HUDEP-2 (cell line): ENCODE data around the gene NALF2.

Experiments
- DNase-seq, 76 experiments: peaks; one replicate each; lab custom pipeline; 2025; ENCODE audit not compliant: unreplicated experiment in 76 of 76; lab: John Stamatoyannopoulos, UW

Gene NALF2

DNA sequence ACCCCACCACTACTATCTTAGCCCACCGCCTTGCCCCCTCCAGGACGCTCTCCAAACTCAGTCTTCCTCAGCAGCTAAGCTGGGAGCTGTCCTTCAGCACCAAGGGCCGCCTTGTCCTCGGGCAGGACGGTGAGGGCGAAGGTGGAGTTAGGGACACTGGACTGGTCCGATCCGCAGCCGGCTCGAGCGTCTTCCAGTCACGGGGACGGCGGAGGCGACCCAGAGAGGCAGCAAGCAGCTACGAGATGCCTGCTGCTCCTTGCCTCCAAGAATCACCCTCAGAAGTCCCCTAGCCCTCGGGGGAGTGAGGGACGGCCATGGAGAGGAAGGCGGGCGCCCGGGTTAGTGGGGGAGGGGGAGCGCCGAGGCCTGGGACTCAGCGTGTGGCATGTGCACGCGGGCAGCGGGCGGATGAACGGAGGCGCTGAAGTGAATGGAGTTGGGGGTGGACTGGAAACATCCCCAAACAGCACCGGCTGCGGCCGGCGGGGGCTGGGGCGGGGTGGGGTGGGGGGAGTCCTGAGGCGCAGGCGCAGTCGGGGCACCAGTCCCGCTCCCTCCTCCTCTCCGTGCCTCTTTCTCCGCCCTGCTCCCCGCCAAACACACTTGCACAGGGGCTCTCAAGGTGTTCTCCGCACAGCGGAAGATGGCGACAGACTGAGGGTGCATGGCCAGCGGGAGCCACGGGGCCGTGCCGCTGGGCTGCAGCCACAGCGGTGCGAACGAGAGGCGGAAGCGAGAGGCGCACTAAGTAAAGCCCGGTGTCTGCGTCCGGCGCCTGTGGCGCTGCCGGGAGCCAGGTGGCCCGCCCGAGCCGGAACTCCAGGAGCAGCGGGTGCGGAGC is at the start of gene NALF2:
NALF2 (plus strand) TSS at position 545 of the 844 bp plus-strand sequence. CDS start 957 bp downstream, outside the sequence.
- DNase-seq = peak in 18 of 76 experiments; percentile 0 to 14 (median 2)

DNA sequence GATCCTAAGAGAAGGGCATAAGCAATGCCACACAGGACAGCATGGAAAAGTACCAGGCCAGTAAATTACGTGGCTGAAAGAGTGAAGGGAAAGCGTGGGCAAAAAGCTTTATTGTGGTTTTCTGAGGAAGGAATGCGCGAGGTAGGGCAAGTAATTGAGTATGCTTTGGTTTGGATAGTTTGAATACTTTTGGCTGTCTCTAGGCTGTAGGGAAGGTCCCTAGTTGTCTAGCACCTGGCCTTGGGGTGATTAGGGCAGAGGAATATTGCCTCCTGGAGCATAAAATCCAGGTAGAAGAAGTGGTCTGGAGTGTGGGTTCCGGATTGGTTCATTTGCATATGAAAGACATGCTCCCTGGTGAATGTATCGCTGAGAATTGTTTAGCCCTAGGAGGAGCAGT is 46.4 kb upstream of the NALF2 start:
- DNase-seq = no peak

DNA sequence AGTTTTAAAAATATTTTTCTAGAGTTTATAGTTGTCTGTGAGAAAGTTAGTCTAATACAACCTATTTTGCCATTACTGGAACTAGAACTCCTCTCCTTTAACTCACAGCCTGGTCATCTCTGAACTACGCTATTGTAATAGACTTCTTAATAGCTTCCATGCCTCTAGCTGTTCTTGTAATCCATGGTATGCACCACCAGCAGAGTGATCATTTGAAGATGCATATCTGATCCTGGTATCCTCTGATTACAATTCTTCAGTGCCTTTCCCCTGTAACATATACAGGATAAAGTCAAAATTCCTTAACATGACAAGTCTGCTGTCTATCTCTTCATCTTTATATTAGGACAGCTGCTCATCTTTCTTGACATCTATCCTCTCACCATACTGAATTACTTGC is 37.6 kb upstream of the NALF2 start:
- DNase-seq = no peak

DNA sequence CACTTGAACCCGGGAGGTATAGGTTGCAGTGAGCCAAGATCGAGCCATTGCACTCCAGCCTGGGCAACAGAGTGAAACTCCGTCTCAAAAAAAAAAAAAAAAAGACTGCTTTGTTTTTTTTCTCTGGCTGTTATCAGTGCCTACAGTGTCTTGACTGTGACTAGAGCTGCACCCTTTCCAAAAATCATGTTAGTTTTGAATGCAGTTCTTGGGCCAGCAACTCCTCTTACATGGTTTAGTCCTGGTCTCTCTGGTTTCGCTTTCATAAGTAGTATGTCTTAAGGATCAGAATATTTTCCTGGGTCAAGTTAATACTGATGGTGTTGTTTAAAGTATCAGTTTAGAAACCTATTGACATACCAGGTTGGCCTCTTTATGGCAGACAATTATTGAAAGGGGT is 34.2 kb upstream of the NALF2 start:
- no peak for DNase-seq

DNA sequence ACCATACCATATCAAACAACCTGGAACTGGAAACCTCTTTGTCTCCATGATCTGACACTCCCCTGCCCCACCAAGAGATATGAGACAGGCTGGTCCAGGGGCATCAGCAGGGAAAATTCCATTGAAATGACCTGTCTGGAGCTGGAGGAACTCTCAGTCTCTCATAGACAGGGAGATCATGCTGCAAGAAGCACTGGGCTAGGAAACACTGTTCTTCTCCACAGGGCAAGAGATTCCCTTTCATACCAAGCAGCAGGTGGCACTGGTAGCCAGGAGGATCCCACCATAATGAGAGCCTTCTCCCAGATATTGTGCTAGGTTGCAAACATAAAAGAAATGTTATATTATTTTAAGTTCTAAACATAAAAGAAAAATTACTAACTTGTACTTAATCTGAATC is 14.5 kb upstream of the NALF2 start:
- no peak for DNase-seq

DNA sequence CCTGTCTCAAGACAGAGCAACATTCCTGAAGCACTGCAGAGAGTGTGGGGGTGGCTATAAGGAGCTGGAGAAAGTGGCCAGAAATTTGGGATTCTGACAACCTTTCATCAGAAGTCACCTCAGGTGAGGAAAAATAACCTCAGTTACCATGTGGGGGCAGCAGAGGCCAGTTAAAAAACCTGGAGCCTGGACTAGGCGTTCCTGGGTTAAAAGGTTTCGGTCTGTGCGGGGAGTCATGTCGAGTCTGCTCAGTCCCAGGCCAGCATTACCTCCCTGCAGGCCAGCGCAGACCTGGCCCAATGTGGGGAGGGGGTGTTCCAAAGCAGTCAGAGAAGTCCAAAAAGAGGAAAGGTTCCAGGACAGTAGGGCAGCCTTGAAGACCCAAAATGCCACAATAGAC is 10.9 kb upstream of the NALF2 start:
- DNase-seq = peak in 21 of 76 experiments; percentile 0 to 23 (median 2)

DNA sequence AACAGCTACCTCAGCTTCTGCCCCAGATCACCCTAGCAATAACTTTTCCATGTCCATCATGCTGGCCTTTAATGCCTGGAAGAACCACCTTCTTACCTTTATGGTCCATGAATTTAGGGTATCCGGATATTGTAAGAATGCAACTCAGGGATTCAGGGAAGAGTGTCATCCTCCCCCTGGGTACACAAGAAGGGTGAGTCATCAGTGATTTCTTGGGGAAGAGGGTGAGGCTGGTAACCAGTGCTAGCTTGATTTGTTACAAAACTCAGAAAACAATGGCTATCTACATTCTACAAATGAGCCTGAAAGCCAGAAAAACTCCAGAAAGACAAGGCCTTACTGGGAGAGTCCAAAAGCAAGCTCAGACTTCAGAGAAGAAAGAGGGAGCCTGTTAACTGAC is 10.4 kb upstream of the NALF2 start:
- DNase-seq = no peak

DNA sequence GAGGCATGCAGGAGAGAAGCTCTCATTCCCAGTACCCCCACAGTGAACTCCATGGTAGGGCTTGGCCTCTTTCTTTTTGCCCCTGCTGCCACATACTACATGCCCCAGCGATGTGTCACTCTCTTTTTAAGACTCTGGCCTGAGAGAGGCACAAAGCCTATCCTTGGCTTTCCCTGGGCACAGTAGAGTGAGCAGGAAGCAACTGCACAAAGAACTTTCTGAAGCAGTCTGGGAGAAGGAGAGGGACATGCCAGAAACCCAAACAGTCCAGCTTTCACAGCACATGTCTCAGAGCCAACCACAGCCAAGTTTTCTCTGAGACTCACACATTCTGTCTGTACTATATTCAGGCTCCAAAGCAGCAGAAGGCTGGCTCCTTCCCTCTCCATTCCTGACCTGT is 7.9 kb upstream of the NALF2 start:
- no peak for DNase-seq

DNA sequence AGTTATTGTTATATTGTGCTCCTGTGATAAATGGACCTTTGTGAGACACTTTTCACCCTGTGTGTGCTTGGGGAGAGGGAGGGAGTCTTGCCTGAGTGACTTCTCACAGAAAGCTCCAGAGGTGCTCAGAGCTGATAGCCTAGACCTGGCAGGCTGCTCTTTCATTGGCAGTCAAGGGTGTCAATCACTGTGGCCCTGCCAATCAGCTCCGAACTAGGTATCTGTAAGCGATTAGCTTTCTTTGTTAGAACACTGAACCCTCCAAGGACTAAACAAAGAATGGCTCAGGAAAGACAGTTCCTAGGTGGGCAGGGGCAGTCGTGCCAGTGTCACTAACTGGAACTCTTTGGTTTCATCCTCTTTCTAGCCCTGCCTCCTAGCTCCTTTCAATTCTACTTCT is 2.7 kb upstream of the NALF2 start:
- DNase-seq = no peak

DNA sequence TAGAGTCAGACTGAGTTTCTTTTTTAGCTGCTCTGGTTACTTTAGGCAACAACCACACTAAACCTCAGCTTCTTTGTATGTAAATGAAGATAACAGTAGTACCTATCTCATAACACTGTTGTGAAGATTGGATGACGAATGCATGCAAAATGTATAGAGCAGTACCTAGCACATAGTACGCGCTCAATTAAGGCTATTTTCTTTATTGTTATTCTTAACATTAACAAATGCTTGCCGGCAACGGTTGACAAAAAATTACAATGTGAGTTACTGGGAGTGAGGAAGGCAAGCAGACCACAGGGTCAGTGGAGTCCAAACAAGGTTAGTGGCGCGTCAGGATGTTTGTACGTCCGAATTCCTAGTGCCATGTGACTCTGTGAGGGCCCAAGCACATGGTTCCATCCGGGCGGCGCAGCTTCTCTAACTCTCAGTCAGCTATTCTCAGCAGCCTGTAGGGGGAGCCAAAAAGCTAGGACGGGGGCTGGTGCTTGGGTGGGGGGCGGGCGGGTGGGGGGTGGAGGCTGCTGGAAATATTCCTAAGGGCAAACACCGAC is 821 bp upstream of the NALF2 start:
- DNase-seq = no peak

DNA sequence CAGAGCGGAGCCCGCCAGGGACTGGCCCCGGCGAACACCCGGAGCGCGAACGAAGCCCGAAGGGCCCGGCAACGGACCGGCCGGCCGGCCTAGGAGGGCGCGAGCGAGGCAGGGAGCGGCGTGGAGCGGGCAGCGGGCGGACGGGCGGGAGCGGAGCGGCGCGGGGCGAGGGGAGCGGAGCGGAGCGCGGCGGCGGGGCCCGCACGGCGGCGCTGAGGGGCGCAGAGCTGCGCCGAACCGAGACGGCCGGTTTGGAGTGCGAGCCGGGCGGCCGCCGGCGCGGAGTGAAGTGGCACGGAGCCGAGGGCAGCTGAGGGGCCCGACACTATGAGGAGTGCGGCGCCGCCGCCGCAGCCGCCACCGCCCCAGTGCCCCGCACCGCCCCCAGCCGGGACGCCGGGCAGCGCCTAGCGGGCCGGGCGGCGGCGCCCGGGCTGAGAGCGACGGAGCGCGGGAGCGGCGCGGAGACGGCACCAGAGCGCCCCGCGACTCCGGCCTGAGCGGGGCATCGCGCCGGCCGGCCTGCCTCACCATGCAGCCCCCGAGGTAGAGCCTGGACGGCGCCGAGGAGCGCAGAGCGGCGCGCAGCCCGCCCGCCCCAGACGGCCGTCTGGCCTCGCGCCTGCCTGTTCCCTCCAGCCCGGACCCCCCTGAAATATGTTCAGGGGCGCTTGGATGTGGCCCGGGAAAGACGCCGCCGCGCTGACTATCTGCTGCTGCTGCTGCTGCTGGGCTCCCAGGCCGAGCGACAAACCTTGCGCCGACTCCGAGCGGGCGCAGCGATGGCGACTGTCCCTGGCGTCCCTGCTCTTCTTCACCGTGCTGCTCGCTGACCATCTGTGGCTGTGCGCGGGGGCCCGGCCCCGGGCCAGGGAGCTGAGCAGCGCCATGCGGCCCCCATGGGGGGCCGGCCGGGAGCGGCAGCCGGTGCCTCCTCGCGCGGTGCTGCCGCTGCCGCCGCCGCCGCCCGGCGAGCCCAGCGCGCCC is 793 bp downstream of the NALF2 start:
- no peak for DNase-seq

DNA sequence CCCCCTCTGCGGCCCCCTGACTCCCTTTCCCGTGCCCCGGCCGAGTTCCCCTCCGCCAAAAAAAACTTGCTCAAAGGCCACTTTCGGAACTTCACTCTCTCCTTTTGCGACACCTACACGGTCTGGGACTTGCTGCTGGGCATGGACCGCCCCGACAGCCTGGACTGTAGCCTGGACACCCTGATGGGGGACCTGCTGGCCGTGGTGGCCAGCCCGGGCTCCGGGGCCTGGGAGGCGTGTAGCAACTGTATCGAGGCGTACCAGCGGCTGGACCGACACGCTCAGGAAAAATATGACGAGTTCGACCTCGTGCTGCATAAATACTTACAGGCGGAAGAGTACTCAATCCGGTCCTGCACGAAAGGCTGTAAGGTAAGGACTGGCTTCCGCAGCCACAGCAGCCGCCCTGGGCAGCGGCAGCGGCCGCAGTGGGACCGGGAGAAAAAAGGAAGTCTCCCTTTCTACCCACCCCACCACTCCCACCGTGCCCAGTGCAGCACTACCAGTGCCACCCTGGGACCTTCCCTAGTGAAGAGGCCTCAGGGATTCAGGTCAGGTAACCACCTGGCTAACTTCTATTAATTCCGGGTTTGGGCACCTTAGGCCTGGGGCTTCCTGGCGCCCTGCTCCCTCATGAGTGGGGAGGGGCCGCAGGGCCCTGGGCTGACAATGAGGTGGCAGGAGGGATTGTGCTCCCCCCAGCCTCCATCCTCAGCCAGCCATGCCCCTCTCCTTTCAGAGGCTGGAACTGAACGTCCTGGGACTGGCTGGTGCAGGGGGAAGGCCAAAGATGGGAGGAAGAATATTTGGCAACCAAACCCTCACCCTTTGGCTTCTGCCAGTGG is 1.9 kb downstream of the NALF2 start:
- DNase-seq = no peak

DNA sequence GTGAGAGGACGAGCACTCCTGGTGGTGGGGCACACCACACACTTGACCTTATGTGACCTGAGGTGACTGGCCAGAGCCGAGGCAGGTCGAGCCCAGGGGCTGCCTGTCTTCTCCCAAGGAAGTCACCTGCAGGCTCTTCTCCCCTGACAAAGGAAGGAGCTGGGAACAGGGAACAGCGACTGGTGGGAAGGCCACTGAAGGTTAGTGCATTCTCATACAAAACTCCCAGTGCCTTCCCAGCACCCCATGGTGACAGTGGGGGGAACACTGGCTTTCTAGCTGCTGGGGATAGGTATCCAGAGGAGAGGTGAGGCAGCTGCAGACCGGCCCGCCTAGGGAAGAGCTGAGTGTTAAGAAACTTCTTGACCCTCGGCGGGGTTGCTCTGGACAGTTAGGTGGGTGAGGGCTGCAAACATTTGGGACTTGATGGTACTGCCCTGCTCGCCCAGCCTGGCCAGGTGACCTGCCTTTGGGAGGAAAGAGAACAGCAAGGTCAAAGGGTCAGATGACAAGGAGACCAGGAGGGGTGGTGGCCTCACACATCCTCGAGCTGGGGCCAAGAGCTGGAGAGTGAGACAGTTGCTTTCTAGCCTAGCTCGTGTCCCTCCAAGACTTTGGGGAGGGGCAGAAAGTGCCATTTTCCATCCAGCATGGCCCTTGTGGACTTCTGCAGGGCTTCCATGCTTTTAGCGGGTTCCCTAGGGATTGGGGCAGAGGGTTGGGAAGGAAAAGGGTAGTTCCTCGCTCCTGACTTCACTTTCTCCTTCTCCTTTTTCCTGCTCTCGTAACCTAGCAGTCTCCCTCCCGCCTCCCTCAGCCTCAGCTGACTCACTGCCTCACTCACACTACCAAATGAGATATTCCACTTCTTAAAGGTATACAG is 2.7 kb downstream of the NALF2 start:
- no peak for DNase-seq

DNA sequence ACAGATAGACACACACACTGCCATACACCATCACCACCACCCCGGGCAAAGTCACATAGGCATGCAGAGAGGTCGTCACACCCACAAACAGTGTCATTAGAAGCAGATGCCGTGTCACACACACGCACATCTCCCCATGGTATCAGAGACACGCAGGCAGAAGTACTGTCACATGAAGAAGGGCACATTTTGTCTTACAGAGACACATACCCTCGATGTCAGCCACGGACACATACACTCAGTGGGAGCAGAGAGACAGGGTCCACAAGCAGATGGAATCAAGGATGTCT is 3.3 kb downstream of the NALF2 start:
- no peak for DNase-seq

DNA sequence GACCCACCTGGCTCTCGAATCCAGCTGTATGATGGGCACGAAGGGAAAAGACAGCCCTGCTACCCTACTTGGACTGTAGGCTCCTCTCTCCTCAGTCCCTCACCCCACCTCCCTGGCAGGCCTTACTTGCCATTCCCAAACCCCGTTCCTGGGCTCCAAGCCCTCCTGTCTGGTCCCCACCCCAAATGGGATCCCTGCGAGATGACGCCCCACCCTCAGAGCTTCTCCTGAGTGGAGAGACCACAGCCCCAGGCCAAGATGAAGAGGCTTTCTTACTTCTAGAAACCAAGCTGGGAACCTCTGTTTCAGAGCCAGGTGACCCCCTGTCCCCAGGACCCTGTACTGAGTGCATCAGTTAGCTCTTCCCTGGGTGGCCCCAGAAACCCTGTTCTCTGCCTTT is 4.5 kb downstream of the NALF2 start:
- no peak for DNase-seq

DNA sequence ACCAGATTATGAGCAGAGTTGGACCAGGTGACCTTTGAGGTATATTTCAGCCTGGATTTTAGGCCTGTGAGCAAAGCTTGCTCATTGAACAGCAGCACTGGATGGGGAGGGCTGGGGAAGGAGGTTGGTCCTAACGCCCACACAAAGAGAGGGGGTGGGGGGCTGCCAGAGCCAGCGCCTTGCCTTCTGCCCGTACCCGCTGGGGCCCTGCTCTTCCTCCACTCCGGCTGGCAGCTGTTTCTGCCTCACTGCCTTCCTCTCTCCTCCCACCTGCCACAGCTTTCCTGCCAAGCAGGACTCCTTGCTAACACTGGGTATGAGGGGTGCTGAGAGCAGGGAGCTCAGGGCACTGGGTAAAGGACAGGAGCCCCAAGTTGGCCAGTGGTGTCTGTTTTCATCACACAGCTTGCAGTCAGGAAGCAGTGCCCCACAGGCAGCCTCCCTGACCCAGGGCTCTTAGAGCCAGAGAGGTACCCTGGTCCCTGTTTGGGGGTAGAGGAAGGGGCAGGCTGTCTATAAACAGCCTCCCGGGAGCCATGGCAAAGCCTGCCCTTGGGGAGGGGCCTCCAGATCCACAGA is 6.1 kb downstream of the NALF2 start:
- DNase-seq = no peak

DNA sequence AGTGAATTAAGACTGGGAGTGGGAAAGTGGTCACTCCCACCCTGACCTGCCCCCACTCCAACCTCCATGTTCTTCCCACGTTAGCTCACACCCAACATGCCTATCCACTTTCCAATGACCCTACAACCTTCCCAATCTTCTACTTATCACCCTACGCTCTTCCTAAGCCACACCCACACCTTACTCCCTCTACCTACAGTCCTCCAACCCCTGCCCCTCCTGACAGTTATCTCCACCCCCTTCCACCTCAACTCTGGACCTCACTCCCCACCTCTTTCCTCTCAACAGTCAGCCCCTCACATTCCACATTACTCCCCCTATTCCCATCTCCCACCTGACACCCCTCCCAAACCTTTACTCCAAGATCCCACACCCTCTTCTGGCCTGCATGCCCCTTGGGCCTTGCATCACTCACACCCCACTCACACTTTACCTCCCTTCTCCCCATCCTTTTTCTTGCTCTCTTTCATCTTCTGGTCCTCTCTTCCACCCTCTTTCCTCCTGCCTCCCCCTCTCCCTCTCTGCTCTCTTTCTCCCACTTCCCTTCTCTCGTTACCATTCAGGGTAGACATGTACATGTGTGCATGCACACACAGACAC is 6.9 kb downstream of the NALF2 start:
- no peak for DNase-seq

DNA sequence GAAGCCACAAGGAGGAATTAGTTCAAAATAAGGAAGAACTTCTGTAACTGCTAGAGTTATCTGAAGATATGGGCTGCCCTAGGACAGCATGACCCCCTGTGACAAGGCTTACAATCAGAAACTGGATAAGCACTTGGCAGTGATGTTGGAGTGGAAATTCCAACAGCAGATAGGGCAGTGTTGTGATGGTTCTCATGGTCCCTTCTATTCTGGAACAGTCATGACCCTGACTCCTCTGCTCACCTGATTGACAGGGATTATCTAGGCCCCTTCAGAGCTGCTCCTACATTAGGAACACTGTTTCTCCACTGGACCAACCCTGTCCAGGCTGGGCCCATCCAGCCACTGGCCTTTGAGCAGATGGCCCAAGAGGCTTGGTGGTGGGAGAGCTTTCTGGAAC is 17.9 kb downstream of the NALF2 start:
- no peak for DNase-seq

DNA sequence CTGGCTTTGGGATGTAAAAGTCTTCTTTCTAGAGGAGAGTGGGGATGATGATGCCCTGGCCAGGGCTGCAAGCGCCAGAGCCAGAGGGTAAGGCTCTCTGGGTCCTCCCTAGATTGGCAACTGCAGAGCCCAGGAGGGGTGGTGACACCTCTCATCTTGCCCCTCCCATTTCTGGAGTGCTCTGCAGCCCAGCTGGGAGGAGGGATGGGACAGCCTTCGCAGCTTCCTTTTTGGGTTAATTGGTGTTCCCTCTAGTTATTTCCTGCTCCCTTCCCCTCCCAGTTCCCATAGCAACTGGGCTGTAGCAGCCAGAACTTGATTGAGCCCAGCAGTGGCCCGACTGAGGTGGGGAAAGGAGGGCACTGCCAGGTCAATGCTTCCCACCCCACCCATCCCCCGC is 19.2 kb downstream of the NALF2 start:
- DNase-seq = no peak
